Measurements from ENCODE around the gene BCO1. TPM values are rescaled to one million over a fixed set of nuclear protein-coding genes. Genes with fewer than 3 reads are reported as not detected.

The BCO1 gene, protein sequence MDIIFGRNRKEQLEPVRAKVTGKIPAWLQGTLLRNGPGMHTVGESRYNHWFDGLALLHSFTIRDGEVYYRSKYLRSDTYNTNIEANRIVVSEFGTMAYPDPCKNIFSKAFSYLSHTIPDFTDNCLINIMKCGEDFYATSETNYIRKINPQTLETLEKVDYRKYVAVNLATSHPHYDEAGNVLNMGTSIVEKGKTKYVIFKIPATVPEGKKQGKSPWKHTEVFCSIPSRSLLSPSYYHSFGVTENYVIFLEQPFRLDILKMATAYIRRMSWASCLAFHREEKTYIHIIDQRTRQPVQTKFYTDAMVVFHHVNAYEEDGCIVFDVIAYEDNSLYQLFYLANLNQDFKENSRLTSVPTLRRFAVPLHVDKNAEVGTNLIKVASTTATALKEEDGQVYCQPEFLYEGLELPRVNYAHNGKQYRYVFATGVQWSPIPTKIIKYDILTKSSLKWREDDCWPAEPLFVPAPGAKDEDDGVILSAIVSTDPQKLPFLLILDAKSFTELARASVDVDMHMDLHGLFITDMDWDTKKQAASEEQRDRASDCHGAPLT
- total RNA-seq = not detected

DNA sequence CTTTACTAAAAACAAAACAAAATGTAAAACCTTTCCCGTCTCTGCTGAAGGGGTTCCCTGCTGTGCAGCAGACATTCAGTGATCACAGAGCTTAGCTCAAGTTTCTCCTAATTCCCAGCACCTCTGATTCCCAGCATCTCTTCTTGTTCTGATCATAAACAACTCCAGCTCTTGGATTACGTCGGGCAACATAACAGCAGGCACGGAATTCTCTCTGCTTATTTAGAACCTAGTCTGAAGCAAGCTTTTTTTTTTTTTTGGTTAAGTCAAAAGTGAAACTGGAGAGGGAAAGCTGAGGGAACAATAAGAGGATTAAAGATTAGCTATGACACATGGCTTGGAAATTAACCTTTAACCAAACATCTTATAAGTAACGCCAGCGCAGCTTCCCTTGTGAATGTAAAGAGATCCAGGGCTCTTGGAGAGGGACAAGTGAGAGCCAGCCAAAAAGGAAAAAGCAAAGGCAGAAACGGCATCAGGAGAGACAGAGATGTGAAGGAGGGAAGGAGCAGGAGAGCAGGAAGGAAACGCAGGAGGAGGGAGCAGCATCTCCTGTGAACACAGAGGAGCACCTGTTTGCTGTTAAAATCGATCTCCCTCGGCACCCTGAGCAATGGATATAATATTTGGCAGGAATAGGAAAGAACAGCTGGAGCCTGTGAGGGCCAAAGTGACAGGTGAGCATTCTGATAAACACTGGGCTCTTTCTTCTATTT, at the start of gene BCO1:
Gene BCO1 (plus strand): TSS at position 394 of the 716 bp plus-strand sequence. CDS start 220 bp downstream, at position 614.
- H3K27ac Mint-ChIP-seq = no peak within 1 kb of the TSS
- no peak within 1 kb of the TSS for H3K4me3 Mint-ChIP-seq
- no peaks in the 10 kb centered on the region for H3K27me3 Mint-ChIP-seq
- H3K36me3 Mint-ChIP-seq (ENCODE audit: low read depth) = no peaks in the 10 kb centered on the region
- peaks cover 2% of the 10 kb centered on the region for H3K4me1 Mint-ChIP-seq
- H3K9me3 Mint-ChIP-seq = no peaks in the 10 kb centered on the region
- CTCF ChIA-PET = no interaction called here
- POLR2A ChIA-PET = no interaction called here
- no peak for DNase-seq

DNA sequence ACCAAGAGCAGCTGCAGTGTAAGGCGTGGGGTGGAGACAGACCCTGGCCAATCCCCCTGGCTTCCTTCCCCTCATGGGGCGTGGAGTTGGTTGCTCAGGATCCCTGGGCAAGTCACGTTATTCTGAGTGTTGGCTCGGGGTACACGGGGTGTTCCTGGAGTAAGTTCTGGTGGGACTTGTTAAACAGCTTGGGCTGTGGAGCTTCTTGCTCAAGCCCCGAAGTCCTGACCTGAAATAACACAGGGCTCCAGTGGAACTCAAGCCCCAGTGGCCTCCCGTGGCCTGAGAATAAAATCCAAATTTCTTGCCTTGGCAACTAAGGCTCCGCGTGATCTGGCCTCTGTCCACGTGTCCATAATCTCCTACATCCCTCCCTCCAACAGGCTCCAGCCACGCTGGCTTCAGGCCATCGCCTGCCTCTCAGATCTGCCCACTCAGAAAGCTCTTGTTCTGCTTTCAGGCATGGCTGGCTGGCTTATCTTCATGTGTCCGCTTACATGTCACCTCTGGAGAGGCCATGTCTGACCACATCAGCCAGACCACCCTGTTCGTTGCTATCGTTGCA, 49.3 kb upstream of the BCO1 start:
- H3K4me1 Mint-ChIP-seq = no peaks in the 10 kb centered on the region

DNA sequence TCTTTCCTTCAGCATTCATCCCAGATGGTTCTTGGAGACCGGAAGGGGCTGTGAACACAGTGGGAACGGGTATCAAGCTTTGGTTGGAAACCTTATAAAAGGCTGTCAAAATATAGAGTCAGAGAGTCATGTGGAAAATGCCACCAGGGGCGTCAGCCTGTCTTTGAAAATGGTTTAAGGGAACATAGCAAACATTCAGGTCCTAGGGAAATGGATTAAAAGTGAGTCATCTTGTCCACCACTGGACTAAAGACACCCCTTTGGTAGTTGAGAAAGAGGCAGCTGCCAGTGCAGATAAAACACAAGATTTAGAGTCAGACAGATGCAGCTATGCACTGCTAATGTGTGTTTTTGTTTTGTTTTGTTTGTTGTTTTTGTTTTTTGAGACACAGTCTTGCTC, 47.8 kb upstream of the BCO1 start:
- CTCF ChIA-PET = no interaction called here
- H3K9me3 Mint-ChIP-seq = no peaks in the 10 kb centered on the region
- H3K4me1 Mint-ChIP-seq = no peaks in the 10 kb centered on the region
- H3K4me3 Mint-ChIP-seq = no peak overlapping the region
- no peaks in the 10 kb centered on the region for H3K27me3 Mint-ChIP-seq
- POLR2A ChIA-PET = no interaction called here
- H3K36me3 Mint-ChIP-seq (ENCODE audit: low read depth) = no peaks in the 10 kb centered on the region
- H3K27ac Mint-ChIP-seq = no peak overlapping the region
- DNase-seq = no peak

More for the DNA sequence above, 49.3 kb upstream of the BCO1 start:
- no peak overlapping the region for H3K4me3 Mint-ChIP-seq
- ChIA-PET POLR2A (interaction anchor here (0.7 kb wide), 1 partner anchor 1175 kb away, joined by 3 read pairs; no protein-coding TSS in a partner anchor), CTCF (no interaction called here)
- H3K36me3 Mint-ChIP-seq (ENCODE audit: low read depth) = no peaks in the 10 kb centered on the region
- H3K9me3 Mint-ChIP-seq = no peaks in the 10 kb centered on the region
- no peak overlapping the region for H3K27ac Mint-ChIP-seq
- no peak for DNase-seq
- no peaks in the 10 kb centered on the region for H3K27me3 Mint-ChIP-seq

DNA sequence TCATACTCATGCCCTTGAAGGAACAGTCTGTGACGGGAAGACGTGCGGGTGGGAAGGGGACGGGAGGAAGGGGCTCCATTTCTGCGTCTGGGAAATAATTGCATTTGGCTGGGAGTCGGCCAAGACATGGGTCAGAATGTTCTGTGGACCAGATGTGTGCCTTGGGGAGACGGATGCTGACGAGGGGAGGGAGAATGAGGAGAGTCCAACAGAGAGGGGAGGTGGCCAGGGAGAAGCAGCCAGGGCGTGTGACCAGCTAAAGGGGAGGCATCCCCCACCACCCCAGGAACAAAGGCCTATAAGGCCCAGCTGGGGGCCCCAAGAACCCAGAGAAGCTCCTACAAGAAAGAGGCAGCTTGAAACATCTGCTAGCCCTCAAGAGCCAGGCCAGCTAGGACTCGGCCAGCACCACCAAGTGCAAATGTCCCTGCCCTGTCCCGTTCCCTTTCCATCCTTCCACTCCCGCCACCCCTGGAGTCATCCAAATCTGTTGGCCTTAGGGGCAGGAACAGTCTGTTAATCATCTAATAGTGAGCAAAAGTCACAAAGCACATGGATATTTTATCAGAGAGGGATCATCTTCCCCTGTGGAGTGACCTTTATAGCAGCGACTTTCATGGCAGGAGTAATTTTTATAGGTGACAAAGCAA, 42.5 kb upstream of the BCO1 start:
- no peak overlapping the region for H3K27ac Mint-ChIP-seq
- no peak for DNase-seq
- no peaks in the 10 kb centered on the region for H3K9me3 Mint-ChIP-seq
- H3K4me3 Mint-ChIP-seq = no peak overlapping the region
- H3K27me3 Mint-ChIP-seq = no peaks in the 10 kb centered on the region
- ChIA-PET CTCF (interaction anchor here (1.5 kb wide), 1 partner anchor 9 kb away, joined by 5 read pairs; no protein-coding TSS in a partner anchor), POLR2A (no interaction called here)
- H3K36me3 Mint-ChIP-seq (ENCODE audit: low read depth) = no peaks in the 10 kb centered on the region
- H3K4me1 Mint-ChIP-seq = no peaks in the 10 kb centered on the region

DNA sequence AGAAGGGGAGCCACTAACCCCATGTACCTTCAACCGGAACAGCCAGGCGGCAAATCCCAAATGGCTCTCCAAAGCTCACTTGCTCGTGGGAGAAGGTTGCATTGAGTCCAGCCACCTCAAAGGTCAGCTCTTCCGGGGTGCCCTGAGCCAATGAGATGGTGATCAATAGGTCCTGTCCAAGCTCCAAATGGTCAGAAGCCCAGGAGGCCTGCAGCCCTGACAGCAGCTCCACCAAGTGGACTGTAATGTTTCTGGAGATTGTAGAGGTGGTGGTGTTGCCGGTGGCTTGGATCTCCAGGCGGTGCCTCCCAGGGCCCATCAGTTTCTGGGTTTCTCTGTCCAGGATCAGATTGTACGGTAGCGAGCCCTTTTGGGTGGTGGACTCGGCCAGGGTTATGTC, 39.9 kb upstream of the BCO1 start:
- no peaks in the 10 kb centered on the region for H3K9me3 Mint-ChIP-seq
- CTCF ChIA-PET = no interaction called here
- no peaks in the 10 kb centered on the region for H3K27me3 Mint-ChIP-seq
- H3K27ac Mint-ChIP-seq = no peak overlapping the region
- H3K36me3 Mint-ChIP-seq (ENCODE audit: low read depth) = no peaks in the 10 kb centered on the region
- H3K4me3 Mint-ChIP-seq = no peak overlapping the region
- POLR2A ChIA-PET = no interaction called here
- no peaks in the 10 kb centered on the region for H3K4me1 Mint-ChIP-seq
- DNase-seq = no peak

DNA sequence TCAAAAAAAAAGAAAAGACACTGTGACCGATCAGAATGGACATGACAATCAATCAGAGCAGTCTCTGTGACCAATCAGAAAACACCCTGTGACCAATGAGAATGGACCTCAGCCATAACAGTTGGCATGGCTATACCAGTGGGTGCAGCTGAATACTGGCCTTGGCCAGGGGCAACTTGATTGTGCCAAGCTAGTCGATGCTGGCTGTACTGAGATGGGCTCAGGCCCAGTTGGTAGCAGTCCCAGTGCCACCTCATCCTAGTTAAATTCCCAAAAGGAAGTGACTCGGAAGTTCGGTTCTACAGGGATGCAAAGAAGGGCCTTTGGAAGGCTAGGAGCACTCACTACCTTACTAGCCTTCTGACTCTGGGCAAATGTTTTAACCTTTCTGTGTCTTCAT, 37.2 kb upstream of the BCO1 start:
- H3K4me3 Mint-ChIP-seq = no peak overlapping the region
- H3K36me3 Mint-ChIP-seq (ENCODE audit: low read depth) = no peaks in the 10 kb centered on the region
- ChIA-PET POLR2A (interaction anchor here (0.7 kb wide), 1 partner anchor 360 kb away, joined by 3 read pairs; no protein-coding TSS in a partner anchor), CTCF (interaction anchor here (0.7 to 1.1 kb wide), 2 partner anchors 136 to 165 kb away, joined by 3 to 6 read pairs; partner anchors contain the start of gene ATMIN)
- H3K27ac Mint-ChIP-seq = no peak overlapping the region
- H3K27me3 Mint-ChIP-seq = no peaks in the 10 kb centered on the region
- H3K9me3 Mint-ChIP-seq = no peaks in the 10 kb centered on the region
- H3K4me1 Mint-ChIP-seq = no peaks in the 10 kb centered on the region
- DNase-seq = no peak

DNA sequence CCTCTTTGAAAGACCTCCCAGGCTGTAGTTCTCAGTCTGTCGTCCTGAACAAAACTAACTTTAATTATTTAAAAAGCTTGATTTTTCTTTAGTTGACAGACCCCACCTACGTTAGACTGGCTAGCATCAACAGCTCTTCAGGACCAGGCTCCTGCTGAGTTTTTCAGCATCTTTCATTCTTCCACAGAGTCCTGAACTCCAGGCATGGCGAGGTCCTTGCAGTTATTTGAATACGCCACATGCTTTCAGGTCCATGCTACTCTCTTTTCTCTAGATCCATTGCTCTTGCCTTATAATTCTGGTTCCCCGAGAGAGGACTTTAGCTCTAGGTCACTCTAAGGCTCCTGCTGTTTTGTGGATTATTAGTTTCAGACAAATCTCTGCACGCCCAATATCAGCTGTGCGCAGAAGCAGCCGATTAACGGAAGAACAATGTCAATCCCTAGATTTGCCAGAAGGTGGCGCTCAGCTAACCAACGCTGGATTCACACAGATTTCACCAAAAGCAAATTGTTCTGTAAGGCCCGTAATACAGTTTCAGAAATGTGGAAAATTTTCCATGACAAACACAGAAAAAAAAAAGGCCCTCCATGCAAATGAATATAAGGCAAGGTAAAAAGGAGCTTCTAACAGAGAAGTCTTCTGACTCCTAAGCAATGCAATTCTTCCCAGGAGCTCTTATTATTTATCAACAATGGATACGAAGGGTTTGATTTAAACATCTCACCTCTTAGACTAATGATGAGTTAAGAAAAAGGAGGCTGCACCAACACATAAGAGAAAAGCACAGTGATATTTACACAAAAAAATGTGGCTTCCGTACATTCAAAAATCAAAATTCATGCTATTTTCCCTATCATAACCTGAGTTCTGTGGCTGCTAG, 33.5 kb upstream of the BCO1 start:
- Mint-ChIP-seq H3K27me3 (no peaks in the 10 kb centered on the region), H3K4me1 (no peaks in the 10 kb centered on the region), H3K4me3 (no peak overlapping the region), H3K27ac (no peak overlapping the region), H3K36me3 (ENCODE audit: low read depth) (no peaks in the 10 kb centered on the region), H3K9me3 (no peaks in the 10 kb centered on the region)
- POLR2A ChIA-PET = no interaction called here
- CTCF ChIA-PET = interaction anchor here (0.6 to 1.6 kb wide), 8 partner anchors 8 to 846 kb away, joined by 3 to 5 read pairs (median 3); partner anchors contain the start of gene ATMIN
- DNase-seq = peak; percentile 63

DNA sequence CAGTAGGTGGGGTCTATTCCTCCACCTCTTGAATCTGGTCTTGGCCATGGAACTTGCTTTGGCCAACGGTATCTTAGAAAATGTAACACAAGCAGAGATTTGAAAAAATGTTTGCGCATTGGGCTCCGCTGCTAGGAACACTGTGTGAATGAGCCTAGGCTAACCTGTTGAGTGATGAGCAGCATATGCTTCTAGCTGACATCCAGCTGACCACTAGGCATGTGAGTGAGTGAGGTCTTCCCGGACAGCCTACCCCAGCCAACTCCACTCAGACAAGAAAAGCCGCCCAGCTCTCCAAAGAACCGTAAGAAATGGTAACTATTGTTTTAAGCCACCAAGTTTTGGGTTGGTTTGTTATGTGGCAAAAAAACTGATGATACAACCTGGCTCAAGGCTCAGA, 31.4 kb upstream of the BCO1 start:
- Mint-ChIP-seq H3K4me1 (no peaks in the 10 kb centered on the region), H3K9me3 (no peaks in the 10 kb centered on the region), H3K4me3 (no peak overlapping the region), H3K27ac (no peak overlapping the region), H3K36me3 (ENCODE audit: low read depth) (no peaks in the 10 kb centered on the region), H3K27me3 (no peaks in the 10 kb centered on the region)
- POLR2A ChIA-PET = no interaction called here
- CTCF ChIA-PET = no interaction called here
- no peak for DNase-seq

DNA sequence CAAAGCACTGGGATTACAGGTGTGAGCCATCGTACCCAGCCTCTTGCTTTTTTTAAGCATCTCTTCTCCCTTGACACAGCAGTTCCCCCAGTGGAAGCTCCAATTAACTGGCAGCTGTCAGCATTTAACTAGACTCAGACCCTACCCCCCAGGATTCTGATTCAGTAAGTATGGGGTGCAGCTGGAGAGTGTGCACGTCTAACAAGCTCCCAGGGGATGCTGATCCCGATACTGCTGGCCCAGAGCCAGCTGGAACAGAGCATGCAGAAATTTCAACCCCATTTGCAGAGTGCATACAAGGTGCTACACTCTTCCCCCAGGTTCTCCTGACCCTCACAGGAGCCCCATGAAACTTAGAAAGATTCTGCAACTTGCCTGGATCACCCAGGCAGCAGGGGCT, 27.7 kb upstream of the BCO1 start:
- CTCF ChIA-PET = no interaction called here
- Mint-ChIP-seq H3K9me3 (no peaks in the 10 kb centered on the region), H3K27me3 (peaks cover 3% of the 10 kb centered on the region), H3K27ac (no peak overlapping the region), H3K36me3 (ENCODE audit: low read depth) (no peaks in the 10 kb centered on the region), H3K4me3 (no peak overlapping the region), H3K4me1 (no peaks in the 10 kb centered on the region)
- DNase-seq = no peak
- POLR2A ChIA-PET = no interaction called here

DNA sequence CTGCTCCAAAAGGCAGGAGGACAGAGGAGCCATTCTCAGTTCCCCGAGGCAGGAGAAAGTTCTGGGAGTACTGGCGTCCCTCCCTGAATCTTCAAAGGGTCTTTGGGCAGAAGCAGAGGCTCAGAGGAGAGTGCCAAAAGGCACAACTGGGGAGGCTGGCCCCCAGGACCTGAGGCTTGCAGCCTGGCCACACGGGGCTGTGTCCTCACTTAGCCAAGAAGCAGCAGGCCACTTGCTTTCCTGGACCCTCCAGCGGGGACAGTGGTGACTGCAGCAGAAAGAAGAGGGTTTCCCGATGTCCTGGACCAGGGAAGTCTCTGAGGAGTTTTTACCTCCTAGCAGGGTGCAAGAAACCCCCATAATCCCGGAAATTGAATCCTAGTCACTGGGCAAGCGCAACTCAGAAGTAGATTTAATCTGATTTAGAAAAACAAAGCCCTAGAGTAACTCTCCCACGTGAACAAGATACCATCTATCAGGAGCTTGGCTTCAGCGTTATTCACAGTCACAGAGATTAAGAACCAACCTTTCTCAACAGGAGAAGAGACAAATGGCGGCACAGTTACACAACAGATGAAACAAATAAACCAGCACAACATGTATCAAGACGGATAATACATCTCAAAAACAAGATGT, 25.5 kb upstream of the BCO1 start:
- no peaks in the 10 kb centered on the region for H3K4me1 Mint-ChIP-seq
- no peak for DNase-seq
- CTCF ChIA-PET = no interaction called here
- no peaks in the 10 kb centered on the region for H3K36me3 Mint-ChIP-seq (ENCODE audit: low read depth)
- POLR2A ChIA-PET = no interaction called here
- no peak overlapping the region for H3K4me3 Mint-ChIP-seq
- peaks cover 3% of the 10 kb centered on the region for H3K27me3 Mint-ChIP-seq
- H3K9me3 Mint-ChIP-seq = no peaks in the 10 kb centered on the region
- no peak overlapping the region for H3K27ac Mint-ChIP-seq

DNA sequence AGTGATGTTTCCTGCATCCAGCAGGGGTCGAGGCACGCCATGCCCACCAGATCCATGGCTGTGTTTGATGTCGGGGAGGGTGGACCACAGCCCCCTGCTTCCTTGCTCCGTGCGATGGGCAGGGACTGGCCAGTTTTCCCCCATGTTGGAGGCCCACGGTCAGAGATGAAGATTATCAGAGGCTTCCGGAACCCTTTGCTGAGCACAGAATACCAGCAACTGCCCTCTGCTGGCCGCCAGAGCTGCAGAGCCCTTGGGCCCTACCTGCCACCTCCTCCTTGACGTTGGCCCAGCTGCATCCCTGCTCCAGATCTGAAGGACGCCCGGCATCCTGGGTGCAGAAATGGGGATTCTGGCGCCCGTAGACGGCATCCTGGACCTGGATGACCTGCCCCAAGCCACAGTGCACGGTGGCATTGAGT, 23.7 kb upstream of the BCO1 start:
- no peak overlapping the region for H3K27ac Mint-ChIP-seq
- peaks cover 3% of the 10 kb centered on the region for H3K27me3 Mint-ChIP-seq
- no peak overlapping the region for H3K4me3 Mint-ChIP-seq
- CTCF ChIA-PET = no interaction called here
- no peak for DNase-seq
- no peaks in the 10 kb centered on the region for H3K9me3 Mint-ChIP-seq
- no peaks in the 10 kb centered on the region for H3K36me3 Mint-ChIP-seq (ENCODE audit: low read depth)
- H3K4me1 Mint-ChIP-seq = no peaks in the 10 kb centered on the region
- POLR2A ChIA-PET = no interaction called here

DNA sequence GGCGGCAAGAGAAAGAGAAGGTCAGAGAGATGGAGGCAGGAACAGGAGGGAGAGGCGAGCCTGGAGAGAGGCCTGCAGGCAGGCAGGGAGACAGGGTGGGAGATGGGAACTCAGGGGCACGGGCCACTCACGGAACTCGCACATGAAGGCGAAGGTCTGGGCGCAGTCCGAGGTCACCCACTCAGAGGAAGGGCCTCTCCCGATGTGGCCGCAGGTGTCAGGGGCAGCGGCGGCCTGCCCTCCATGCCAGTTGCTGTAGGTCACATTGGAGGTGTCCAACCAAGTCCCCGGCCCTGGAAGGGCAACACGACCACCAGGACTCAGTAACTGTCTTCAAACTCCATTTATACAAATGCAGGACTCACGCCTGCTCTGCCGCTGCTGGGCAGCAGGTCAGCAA, 22.4 kb upstream of the BCO1 start:
- POLR2A ChIA-PET = no interaction called here
- H3K27me3 Mint-ChIP-seq = peaks cover 3% of the 10 kb centered on the region
- CTCF ChIA-PET = no interaction called here

More for the DNA sequence above, 22.4 kb upstream of the BCO1 start:
- no peak for DNase-seq
- Mint-ChIP-seq H3K4me3 (no peak overlapping the region), H3K4me1 (no peaks in the 10 kb centered on the region), H3K9me3 (no peaks in the 10 kb centered on the region), H3K36me3 (ENCODE audit: low read depth) (no peaks in the 10 kb centered on the region), H3K27ac (no peak overlapping the region)
